Neural progenitor cell (in vitro differentiated cells): ENCODE results near the gene CAPZB. TPM values are rescaled to one million over a fixed set of nuclear protein-coding genes. Genes with fewer than 3 reads are reported as not detected.
A peak's percentile ranks its signal among the peaks of the same experiment; 100 is the strongest.

ENCODE experiments used
- DNase-seq: peaks from one replicate; pipeline ENCODE4 v3.0.0-alpha.2; 2016; ENCODE audit warnings: low spot score
- H2AFZ ChIP-seq: fragments of 200-600 bp; sonication (generic); replicated peaks from 2 replicates; pipeline ENCODE4 v1.6.1; 2016; ENCODE audit warnings: antibody characterized with exemption
- H3F3A ChIP-seq: fragments of 200-600 bp; sonication (generic); 2 replicates; pipeline ENCODE4 v1.6.1; 2016; ENCODE audit warnings: antibody characterized with exemption, low read depth
- H3K27ac ChIP-seq: fragments of 200-600 bp; sonication (generic); 2 replicates; pipeline ENCODE4 v1.5.1; 2016; ENCODE audit warnings: mild to moderate bottlenecking
- H3K27me3 ChIP-seq: fragments of 200-600 bp; sonication (generic); 2 replicates; pipeline ENCODE4 v1.6.1; 2016; ENCODE audit warnings: mild to moderate bottlenecking, moderate library complexity
- H3K36me3 ChIP-seq: fragments of 200-600 bp; sonication (generic); 2 replicates; pipeline ENCODE4 v1.5.1; 2016
- H3K4me1 ChIP-seq: fragments of 200-600 bp; sonication (generic); 2 replicates; pipeline ENCODE4 v1.6.1; 2016; ENCODE audit warnings: mixed run types
- H3K4me2 ChIP-seq: fragments of 200-600 bp; sonication (generic); 2 replicates; pipeline ENCODE4 v1.6.1; 2016
- H3K4me3 ChIP-seq: fragments of 200-600 bp; sonication (generic); 2 replicates; pipeline ENCODE4 v1.5.1; 2016
- H3K79me2 ChIP-seq: fragments of 200-600 bp; sonication (generic); 2 replicates; pipeline ENCODE4 v1.6.1; 2016; ENCODE audit warnings: low read depth
- H3K9ac ChIP-seq: fragments of 200-600 bp; sonication (generic); 2 replicates; pipeline ENCODE4 v1.6.1; 2016
- H3K9me3 ChIP-seq: fragments of 200-600 bp; sonication (generic); 2 replicates; pipeline ENCODE4 v1.5.1; 2016; ENCODE audit warnings: low read depth
- H4K20me1 ChIP-seq: fragments of 200-600 bp; sonication (generic); 2 replicates; pipeline ENCODE4 v1.6.1; 2016; ENCODE audit warnings: low read depth
- H3K27ac Mint-ChIP-seq: 3 replicates; pipeline ENCODE4 v1.8.0; 2021; ENCODE audit warnings: mixed read lengths
- H3K27me3 Mint-ChIP-seq: 2 replicates; pipeline ENCODE4 v1.8.0; 2022; ENCODE audit warnings: low read depth, mild to moderate bottlenecking, inconsistent platforms, moderate library complexity, mixed read lengths; ENCODE audit not compliant: insufficient read depth
- H3K36me3 Mint-ChIP-seq: 3 replicates; pipeline ENCODE4 v1.8.0; 2021; ENCODE audit warnings: mixed read lengths
- H3K4me1 Mint-ChIP-seq: 3 replicates; pipeline ENCODE4 v1.8.0; 2021; ENCODE audit warnings: mixed read lengths
- H3K4me3 Mint-ChIP-seq: 3 replicates; pipeline ENCODE4 v1.8.0; 2021; ENCODE audit warnings: mild to moderate bottlenecking, moderate library complexity, mixed read lengths
- H3K9me3 Mint-ChIP-seq: 3 replicates; pipeline ENCODE4 v1.8.0; 2020; ENCODE audit warnings: mixed read lengths
- EZH2 ChIP-seq: fragments of 200-600 bp; sonication (generic); IDR thresholded peaks from 2 replicates; pipeline ENCODE4 v1.6.1; 2017; ENCODE audit warnings: antibody characterized with exemption, mild to moderate bottlenecking, moderate library complexity
- EZH2phosphoT487 ChIP-seq: fragments of 200-600 bp; sonication (generic); IDR thresholded peaks from 2 replicates; pipeline ENCODE4 v1.6.1; 2017; ENCODE audit warnings: antibody characterized with exemption
- total RNA-seq: library from RNA; depleted of rRNA; stranded (reverse); fragments of >200 nt; gene quantifications from 2 replicates; pipeline ENCODE4 v1.2.3, GENCODE V29; 2015; ENCODE audit warnings: low replicate concordance
- TF ChIP-seq, protein P1 (sequence below): fragments of 200-600 bp; sonication (generic); IDR thresholded peaks from 2 replicates; pipeline ENCODE4 v1.5.1; 2017; ENCODE audit warnings: antibody characterized with exemption, mild to moderate bottlenecking

Gene CAPZB
- total RNA-seq, 1 donor from 2014 or later = 134 TPM

DNA sequence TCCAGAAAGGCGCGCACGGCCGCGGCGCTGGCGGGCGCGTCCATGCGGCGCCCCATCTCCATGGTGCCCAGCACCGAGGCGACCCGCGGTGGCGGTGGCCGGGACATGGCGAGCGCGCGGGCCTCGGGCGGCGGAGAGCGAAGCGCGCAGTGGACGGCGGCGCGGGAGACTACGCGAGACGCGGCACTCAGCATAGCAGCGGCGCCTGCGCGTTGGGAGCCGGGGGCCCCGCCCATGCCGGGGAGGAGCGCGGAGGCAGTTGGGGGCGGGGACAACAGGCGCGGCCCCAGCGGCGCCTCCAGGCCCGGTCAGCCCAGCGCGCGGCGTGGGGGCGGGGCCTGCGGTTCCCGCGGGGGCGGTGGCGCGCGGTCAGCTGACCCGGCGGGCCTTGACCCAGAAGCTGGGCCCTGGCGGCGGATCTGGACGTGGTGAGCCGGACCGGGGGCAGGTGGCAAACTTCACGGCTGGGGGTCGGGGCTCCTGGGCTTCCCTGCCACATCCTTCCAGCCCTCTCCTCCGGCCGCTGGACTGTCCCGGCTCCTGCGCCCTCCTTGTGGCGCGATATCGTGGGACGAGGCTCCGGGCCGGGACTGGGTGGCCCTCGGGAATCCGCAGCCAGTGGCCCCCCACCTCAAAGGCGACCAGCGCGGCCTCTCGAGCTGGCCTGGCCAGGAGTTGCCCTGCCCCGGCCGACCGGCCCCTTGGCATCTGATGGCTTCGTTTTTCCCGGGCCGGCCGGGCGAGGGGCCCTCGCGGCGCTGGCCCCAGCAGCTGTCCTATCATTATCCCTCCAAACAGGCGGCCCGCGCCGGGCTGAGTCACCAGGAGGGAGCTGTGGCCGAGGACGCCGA, 173.2 kb downstream of the CAPZB start, which contains the start of the genes AKR7A2 and SLC66A1:
TSS of gene AKR7A2 (minus strand) at position 214 of the 851 bp plus-strand sequence. CDS start at position 194, 20 bp downstream.
TSS of gene SLC66A1 (plus strand) at position 396 of the 851 bp plus-strand sequence. CDS start 5,352 bp downstream, outside the sequence.
- Histone ChIP-seq H3K4me3 (peak within 1 kb of the TSS; percentile 72), H3K79me2 (peaks cover 39% of the 10 kb centered on the region), H3K9me3 (no peaks in the 10 kb centered on the region), H3K27ac (no peak within 1 kb of the TSS), H3K9ac (peak within 1 kb of the TSS; percentile 86), H3K4me1 (peaks cover 7% of the 10 kb centered on the region), H3K36me3 (no peaks in the 10 kb centered on the region), H4K20me1 (peaks cover 38% of the 10 kb centered on the region), H2AFZ (peak within 1 kb of the TSS; percentile 75), H3F3A (no peaks in the 10 kb centered on the region), H3K4me2 (peak within 1 kb of the TSS; percentile 99), H3K27me3 (no peaks in the 10 kb centered on the region)
- TF ChIP-seq, protein P1, sequence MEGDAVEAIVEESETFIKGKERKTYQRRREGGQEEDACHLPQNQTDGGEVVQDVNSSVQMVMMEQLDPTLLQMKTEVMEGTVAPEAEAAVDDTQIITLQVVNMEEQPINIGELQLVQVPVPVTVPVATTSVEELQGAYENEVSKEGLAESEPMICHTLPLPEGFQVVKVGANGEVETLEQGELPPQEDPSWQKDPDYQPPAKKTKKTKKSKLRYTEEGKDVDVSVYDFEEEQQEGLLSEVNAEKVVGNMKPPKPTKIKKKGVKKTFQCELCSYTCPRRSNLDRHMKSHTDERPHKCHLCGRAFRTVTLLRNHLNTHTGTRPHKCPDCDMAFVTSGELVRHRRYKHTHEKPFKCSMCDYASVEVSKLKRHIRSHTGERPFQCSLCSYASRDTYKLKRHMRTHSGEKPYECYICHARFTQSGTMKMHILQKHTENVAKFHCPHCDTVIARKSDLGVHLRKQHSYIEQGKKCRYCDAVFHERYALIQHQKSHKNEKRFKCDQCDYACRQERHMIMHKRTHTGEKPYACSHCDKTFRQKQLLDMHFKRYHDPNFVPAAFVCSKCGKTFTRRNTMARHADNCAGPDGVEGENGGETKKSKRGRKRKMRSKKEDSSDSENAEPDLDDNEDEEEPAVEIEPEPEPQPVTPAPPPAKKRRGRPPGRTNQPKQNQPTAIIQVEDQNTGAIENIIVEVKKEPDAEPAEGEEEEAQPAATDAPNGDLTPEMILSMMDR = peak; percentile 7
- no peak for TF ChIP-seq EZH2phosphoT487
- Mint-ChIP-seq H3K4me1 (peaks cover 37% of the 10 kb centered on the region), H3K9me3 (no peaks in the 10 kb centered on the region), H3K4me3 (peak within 1 kb of the TSS; percentile 94), H3K27ac (peak within 1 kb of the TSS; percentile 74), H3K36me3 (peaks cover 10% of the 10 kb centered on the region), H3K27me3 (peaks cover 2% of the 10 kb centered on the region)
- DNase-seq = peak; percentile 98

GRCh38 chr1:19311503-19311930, 173.8 kb downstream of the CAPZB start:
- Mint-ChIP-seq H3K27me3 (peaks cover 2% of the 10 kb centered on the region), H3K9me3 (no peaks in the 10 kb centered on the region), H3K27ac (peak overlapping the region; percentile 74), H3K4me3 (peak overlapping the region; percentile 94), H3K36me3 (peaks cover 15% of the 10 kb centered on the region), H3K4me1 (peaks cover 37% of the 10 kb centered on the region)
- Histone ChIP-seq H2AFZ (peak overlapping the region; percentile 75), H3K27me3 (no peaks in the 10 kb centered on the region), H3F3A (no peaks in the 10 kb centered on the region), H3K79me2 (peaks cover 39% of the 10 kb centered on the region), H3K9me3 (no peaks in the 10 kb centered on the region), H4K20me1 (peaks cover 34% of the 10 kb centered on the region), H3K4me3 (peak overlapping the region; percentile 72), H3K9ac (peak overlapping the region; percentile 69), H3K4me1 (peaks cover 7% of the 10 kb centered on the region), H3K36me3 (no peaks in the 10 kb centered on the region), H3K4me2 (peak overlapping the region; percentile 99), H3K27ac (no peak overlapping the region)
- TF ChIP-seq EZH2 (no peak), EZH2phosphoT487 (no peak)
- TF ChIP-seq, protein P1 = no peak
- no peak for DNase-seq

- no peaks in the 10 kb centered on the region for H3K36me3 ChIP-seq
- H3K79me2 ChIP-seq = peaks cover 39% of the 10 kb centered on the region
- TF ChIP-seq EZH2 = no peak
- no peak for TF ChIP-seq EZH2phosphoT487
- TF ChIP-seq, protein P1 = no peak
- Mint-ChIP-seq H3K36me3 (peaks cover 16% of the 10 kb centered on the region), H3K4me1 (peaks cover 33% of the 10 kb centered on the region), H3K27ac (peak overlapping the region; percentile 74), H3K27me3 (peaks cover 2% of the 10 kb centered on the region), H3K4me3 (peak overlapping the region; percentile 94), H3K9me3 (no peaks in the 10 kb centered on the region)
- no peak overlapping the region for H3K27ac ChIP-seq
- H3K9me3 ChIP-seq = no peaks in the 10 kb centered on the region
- peaks cover 7% of the 10 kb centered on the region for H3K4me1 ChIP-seq
- H4K20me1 ChIP-seq = peaks cover 34% of the 10 kb centered on the region
- H2AFZ ChIP-seq = peak overlapping the region; percentile 75
- H3K27me3 ChIP-seq = no peaks in the 10 kb centered on the region
- peak overlapping the region; percentile 69 for H3K9ac ChIP-seq
- H3K4me3 ChIP-seq = peak overlapping the region; percentile 72
- H3K4me2 ChIP-seq = peak overlapping the region; percentile 99
- H3F3A ChIP-seq = no peaks in the 10 kb centered on the region
- peak; percentile 26 for DNase-seq
Measured at GRCh38 chr1:19310720-19311502, 174.4 kb downstream of the CAPZB start.
